H1 (cell line): ENCODE measurements around the gene KLHL21. TPM values are rescaled to one million over a fixed set of nuclear protein-coding genes. Genes with fewer than 3 reads are reported as not detected.

Experiments
- CTCF ChIA-PET: fragments of 300-600 bp; sonication (Branson Sonifier 250); formaldehyde crosslinking; loops from one replicate; lab custom pipeline; 2021; ENCODE audit not compliant: partially characterized antibody; lab: Charles Lee
- POLR2A ChIA-PET: fragments of 300-600 bp; sonication (Branson Sonifier 250); formaldehyde crosslinking; loops from one replicate; lab custom pipeline; 2021; ENCODE audit warnings: inconsistent platforms; ENCODE audit not compliant: partially characterized antibody; lab: Charles Lee
- DNase-seq, 2 experiments: peaks; one replicate each; pipeline versions ENCODE4 v3.0.0 to v3.0.0-alpha.2; 2010 to 2022; ENCODE audit warnings: low spot score in 2 of 2, low read depth in 1 of 2, mixed read lengths in 1 of 2
- FAIRE-seq: peaks from 2 replicates; lab custom pipeline; 2011; peaks lifted over from hg19 to GRCh38; lab: Jason Lieb, UNC
- H2AFZ ChIP-seq: 2 replicates; pipeline ENCODE4 v1.8.1; 2012; ENCODE audit warnings: low read length, inconsistent platforms
- H2AK5ac ChIP-seq: 2 replicates; pipeline ENCODE4 v1.6.1; 2013; ENCODE audit warnings: low read depth, low read length
- H2BK120ac ChIP-seq: replicated peaks from 2 replicates; pipeline ENCODE3; 2013; ENCODE audit warnings: low read depth, low read length, inconsistent platforms
- H2BK12ac ChIP-seq: 2 replicates; pipeline ENCODE4 v1.6.1; 2013; ENCODE audit warnings: low read depth, low read length
- H2BK15ac ChIP-seq: 2 replicates; pipeline ENCODE4 v1.6.1; 2013; ENCODE audit warnings: low read length
- H2BK20ac ChIP-seq: 2 replicates; pipeline ENCODE4 v1.6.1; 2013; ENCODE audit warnings: low read length
- H2BK5ac ChIP-seq: 2 replicates; pipeline ENCODE4 v1.6.1; 2013; ENCODE audit warnings: low read depth, low read length
- H3K14ac ChIP-seq: 2 replicates; pipeline ENCODE4 v1.6.1; 2013; ENCODE audit warnings: inconsistent platforms; ENCODE audit not compliant: insufficient read length
- H3K18ac ChIP-seq: 2 replicates; pipeline ENCODE4 v1.6.1; 2013; ENCODE audit warnings: low read length; ENCODE audit errors: extremely low read depth
- H3K23ac ChIP-seq: 2 replicates; pipeline ENCODE4 v1.6.1; 2013; ENCODE audit warnings: inconsistent platforms; ENCODE audit not compliant: insufficient read length
- H3K23me2 ChIP-seq: 2 replicates; pipeline ENCODE4 v1.6.1; 2013; ENCODE audit warnings: low read depth, low read length
- H3K27ac ChIP-seq: 2 replicates; pipeline ENCODE4 v1.6.1; 2011; ENCODE audit warnings: low read depth, low read length, inconsistent platforms
- H3K27me3 ChIP-seq, 4 experiments: replicated peaks in 1 of 4; 1 replicate in 1 of 4; 2 replicates in 3 of 4; pipeline versions ENCODE4 v1.6.1 to v1.8.1; 2011 to 2013; ENCODE audit warnings: low read length in 3 of 4, mild to moderate bottlenecking in 3 of 4, inconsistent platforms in 2 of 4, mixed read lengths in 2 of 4, moderate library complexity in 1 of 4; ENCODE audit not compliant: control insufficient read depth in 3 of 4, insufficient read depth in 3 of 4; ENCODE audit errors: extremely low read depth in 1 of 4
- H3K36me3 ChIP-seq, 4 experiments: 2 replicates each; pipeline versions ENCODE4 v1.6.1 to v1.8.1; 2011 to 2013; ENCODE audit warnings: mild to moderate bottlenecking in 4 of 4, low read length in 3 of 4, moderate library complexity in 2 of 4, control low read depth in 1 of 4, inconsistent platforms in 1 of 4; ENCODE audit not compliant: insufficient read depth in 4 of 4, control insufficient read depth in 2 of 4
- H3K4ac ChIP-seq: replicated peaks from 2 replicates; pipeline ENCODE3; 2013; ENCODE audit warnings: low read length, low read depth, mixed read lengths, inconsistent platforms; ENCODE audit not compliant: insufficient read length
- H3K4me1 ChIP-seq, 4 experiments: replicated peaks in 1 of 4; 1 replicate in 1 of 4; 2 replicates in 3 of 4; pipeline versions ENCODE4 v1.6.1 to v1.8.1; 2011 to 2013; ENCODE audit warnings: low read length in 3 of 4, inconsistent platforms in 2 of 4, mixed read lengths in 1 of 4; ENCODE audit not compliant: insufficient read depth in 4 of 4, control insufficient read depth in 3 of 4
- H3K4me2 ChIP-seq, 2 experiments: 2 replicates each; pipeline versions ENCODE4 v1.6.1 to v1.8.1; 2011 to 2013; ENCODE audit warnings: low read depth in 2 of 2, low read length in 2 of 2, control low read depth in 1 of 2, inconsistent platforms in 1 of 2, mild to moderate bottlenecking in 1 of 2; ENCODE audit not compliant: insufficient read depth in 1 of 2
- H3K4me3 ChIP-seq, 4 experiments: fragments of 200-600, 300-600 bp in 1 of 4; sonication (generic), shearing (Covaris generic), sonication (Bioruptor Twin) in 1 of 4; 2 replicates each; pipeline versions ENCODE4 v1.5.1 to v1.8.1; 2011 to 2016; ENCODE audit warnings: low read length in 4 of 4, low read depth in 3 of 4, control low read depth in 2 of 4, inconsistent platforms in 2 of 4, mild to moderate bottlenecking in 2 of 4, mixed read lengths in 1 of 4, moderate library complexity in 1 of 4; ENCODE audit not compliant: insufficient read depth in 2 of 4; ENCODE audit errors: extremely low read depth in 1 of 4
- H3K56ac ChIP-seq: replicated peaks from 2 replicates; pipeline ENCODE3; 2013; ENCODE audit warnings: low read depth, mild to moderate bottlenecking, mixed read lengths, low read length, inconsistent platforms; ENCODE audit not compliant: insufficient read length
- H3K79me1 ChIP-seq: 2 replicates; pipeline ENCODE4 v1.6.1; 2013; ENCODE audit warnings: low read depth, low read length, control low read depth
- H3K79me2 ChIP-seq, 2 experiments: 2 replicates each; pipeline versions ENCODE4 v1.6.1 to v1.8.1; 2012 to 2013; ENCODE audit warnings: low read length in 2 of 2, mild to moderate bottlenecking in 2 of 2, inconsistent platforms in 1 of 2; ENCODE audit not compliant: insufficient read depth in 2 of 2, control insufficient read depth in 1 of 2
- H3K9ac ChIP-seq, 4 experiments: replicated peaks in 1 of 4; 1 replicate in 1 of 4; 2 replicates in 3 of 4; pipeline versions ENCODE4 v1.6.1 to v1.8.1; 2011 to 2013; ENCODE audit warnings: low read depth in 3 of 4, low read length in 3 of 4, control low read depth in 2 of 4, mild to moderate bottlenecking in 2 of 4, moderate library complexity in 2 of 4, inconsistent platforms in 1 of 4; ENCODE audit errors: extremely low read depth in 1 of 4
- H3K9me3 ChIP-seq, 2 experiments: 2 replicates each; pipeline versions ENCODE4 v1.6.1 to v1.8.1; 2012 to 2013; ENCODE audit warnings: mild to moderate bottlenecking in 2 of 2, moderate library complexity in 2 of 2, control low read depth in 1 of 2, inconsistent platforms in 1 of 2, low read depth in 1 of 2, low read length in 1 of 2, mixed read lengths in 1 of 2; ENCODE audit not compliant: insufficient read depth in 2 of 2
- H4K20me1 ChIP-seq, 2 experiments: replicated peaks in 1 of 2; 2 replicates each; pipeline versions ENCODE3 to v1.8.1; 2011 to 2013; ENCODE audit warnings: inconsistent platforms in 2 of 2, low read length in 2 of 2, mild to moderate bottlenecking in 1 of 2; ENCODE audit not compliant: insufficient read depth in 2 of 2, control insufficient read depth in 1 of 2
- H4K5ac ChIP-seq: 2 replicates; pipeline ENCODE4 v1.6.1; 2013; ENCODE audit warnings: low read length, low read depth, mixed read lengths, inconsistent platforms; ENCODE audit not compliant: insufficient read length
- H4K8ac ChIP-seq: 2 replicates; pipeline ENCODE4 v1.8.0; 2013; ENCODE audit warnings: mild to moderate bottlenecking, moderate library complexity, low read length, inconsistent platforms; ENCODE audit not compliant: insufficient read depth; ENCODE audit errors: extremely low read depth
- H4K91ac ChIP-seq: replicated peaks from 2 replicates; pipeline ENCODE3; 2013; ENCODE audit warnings: low read length, mixed read lengths, inconsistent platforms; ENCODE audit not compliant: insufficient read length
- SRF ChIP-seq: IDR thresholded peaks from 2 replicates; pipeline ENCODE4 v1.6.1; 2011; ENCODE audit warnings: mild to moderate bottlenecking, low read depth, low read length, moderate library complexity
- WGBS, 2 experiments: shearing (Covaris generic) in 1 of 2; methylation state at CpG; one replicate each; pipeline versions ENCODE4 v1.1.6 to v1.1.7; 2013 to 2015; ENCODE audit warnings: low lambda C conversion rate in 2 of 2, mixed read lengths in 2 of 2, inconsistent platforms in 1 of 2, low coverage in 1 of 2, missing lambda C conversion rate in 1 of 2; ENCODE audit not compliant: insufficient replicate concordance in 2 of 2, insufficient coverage in 1 of 2, insufficient read length in 1 of 2; ENCODE audit errors: extremely low coverage in 1 of 2, missing lambda C conversion rate in 1 of 2; 5-methylcytosine and 5-hydroxymethylcytosine counted together
- polyA plus RNA-seq, 7 experiments: library from polyadenylated mRNA; depleted of rRNA in 3 of 7; stranded (reverse) in 5 of 7; unstranded in 2 of 7; fragments of >200 nt in 5 of 7; fragments of 200-250 nt in 2 of 7; gene quantifications; 1 replicate in 5 of 7; 2 replicates in 1 of 7; 4 replicates in 1 of 7; pipeline versions ENCODE4 v1.2.1 to v1.2.3, GENCODE V29; 2011 to 2013; ENCODE audit warnings: missing spikeins in 2 of 7, mixed read lengths in 2 of 7
- total RNA-seq: library from RNA; stranded (reverse); fragmentation: NEBNext Ultra II Directional; extraction: Animal tissue kit (Norgen Biotek cat#: 25700); gene quantifications from 2 replicates; pipeline ENCODE4 v1.2.1, GENCODE V29; 2021

The KLHL21 gene
- total and polyA plus RNA-seq, 2 of the 8 experiments (the other 6 are each of a cell fraction or from before 2014, with no cell fraction given): 11.9 to 22.3 TPM

- no peaks in the 10 kb centered on the region for H3K4me1 ChIP-seq
- H3K27me3 ChIP-seq: no peaks in the 10 kb centered on the region
- H2BK5ac ChIP-seq: no peak overlapping the region
- H3K9me3 ChIP-seq: no peaks in the 10 kb centered on the region
- no peak overlapping the region for H2BK20ac ChIP-seq
- no peak overlapping the region for H4K5ac ChIP-seq
- H4K91ac ChIP-seq: no peak overlapping the region
- H3K9ac ChIP-seq: no peak overlapping the region
- no peak overlapping the region for H3K4me3 ChIP-seq
- no peak overlapping the region for H3K56ac ChIP-seq
- H2BK12ac ChIP-seq: no peak overlapping the region
- H3K18ac ChIP-seq: no peak overlapping the region
- H3K23ac ChIP-seq: no peak overlapping the region
- H4K8ac ChIP-seq: no peak overlapping the region
- CTCF ChIA-PET: interaction anchor here (0.6 to 3.7 kb wide), 16 partner anchors 11 to 803 kb away, joined by 3 to 48 read pairs (median 4); partner anchors contain the start of genes NOL9 and THAP3
- H4K20me1 ChIP-seq: peaks cover 4 to 9% of the 10 kb centered on the region in 2 experiments
- no peak overlapping the region for H3K14ac ChIP-seq
- H2BK120ac ChIP-seq: no peak overlapping the region
- POLR2A ChIA-PET: interaction anchor here (0.5 to 3.9 kb wide), 12 partner anchors 10 to 1550 kb away, joined by 3 to 36 read pairs (median 4); partner anchors contain the start of genes KLHL21, NOL9 and THAP3
- DNase-seq (no peak), FAIRE-seq (no peak)
- no peaks in the 10 kb centered on the region for H3K79me2 ChIP-seq
- TF ChIP-seq SRF: no peak
- no peaks in the 10 kb centered on the region for H3K79me1 ChIP-seq
- no peak overlapping the region for H3K4me2 ChIP-seq
- H3K27ac ChIP-seq: no peak overlapping the region
- WGBS, 2 experiments: 91% methylated on average over 20 of the region's 20 CpGs; no CpG with 5 or more reads in 1 of the 2 experiments
- H3K23me2 ChIP-seq: no peaks in the 10 kb centered on the region
- no peak overlapping the region for H2BK15ac ChIP-seq
- H3K36me3 ChIP-seq: peaks cover 31 to 64% (median 49%) of the 10 kb centered on the region in 4 experiments
- no peak overlapping the region for H3K4ac ChIP-seq
- H2AK5ac ChIP-seq: no peak overlapping the region
- no peak overlapping the region for H2AFZ ChIP-seq
Measured at GRCh38 chr1:6635161-6635909, 32.7 kb upstream of the KLHL21 start.
